Gastroesophageal sphincter (tissue), 4 donors: ENCODE data around the gene FIP1L1. TPM values are rescaled to one million over a fixed set of nuclear protein-coding genes. Genes with fewer than 3 reads are reported as not detected.
"Not testable (repeated sequence)": the region's sequence is repeated elsewhere in the genome, so short reads cannot be mapped to it uniquely, and the experiment has no call there.

Experiments
- ATAC-seq: fragments of 150-250 bp; one replicate; pipeline ENCODE4 v1.9.1; 2016; ENCODE audit warnings: mild to moderate bottlenecking, moderate library complexity
- H3K27ac ChIP-seq, 4 donors: fragments of 200-600 bp; sonication (generic) in 3 of 4; 1 replicate in 3 of 4; 2 replicates in 1 of 4; pipeline ENCODE4 v1.5.1; 2016 to 2019
- H3K27me3 ChIP-seq: fragments of 200-600 bp; sonication (generic); one replicate; pipeline ENCODE4 v1.5.1; 2019
- H3K36me3 ChIP-seq, 2 donors: fragments of 200-600 bp; sonication (generic); one replicate each; pipeline ENCODE4 v1.5.1; 2019; ENCODE audit warnings: control low read depth in 1 of 2
- H3K4me1 ChIP-seq, 3 donors: fragments of 200-600 bp; sonication (generic); 1 replicate in 2 of 3; 2 replicates in 1 of 3; pipeline ENCODE4 v1.5.1; 2016 to 2019; ENCODE audit warnings: control low read depth in 2 of 3
- H3K4me3 ChIP-seq, 2 donors: fragments of 200-600 bp; sonication (generic); one replicate each; pipeline ENCODE4 v1.5.1; 2019; ENCODE audit warnings: mild to moderate bottlenecking in 1 of 2, moderate library complexity in 1 of 2
- H3K9me3 ChIP-seq, 3 donors: fragments of 200-600 bp; sonication (generic); one replicate each; pipeline ENCODE4 v1.5.1; 2017 to 2019; ENCODE audit warnings: control low read depth in 2 of 3
- CTCF ChIP-seq, 4 experiments: fragments of 200-600 bp in 2 of 4; fragments of 450-650 bp in 2 of 4; sonication (generic) in 1 of 4; IDR thresholded peaks; one replicate each; pipeline ENCODE4 v1.5.1; 2017 to 2019; ENCODE audit warnings: antibody characterized with exemption in 4 of 4, mild to moderate bottlenecking in 2 of 4, moderate library complexity in 2 of 4
- EP300 ChIP-seq: sonication (generic); formaldehyde crosslinking; IDR thresholded peaks from one replicate; pipeline ENCODE4 v1.6.1; 2017; ENCODE audit warnings: antibody characterized with exemption, mild to moderate bottlenecking
- POLR2A ChIP-seq, 2 donors: fragments of 450-650 bp; IDR thresholded peaks; one replicate each; pipeline ENCODE4 v1.6.1; 2017; ENCODE audit warnings: antibody characterized with exemption in 2 of 2, mild to moderate bottlenecking in 2 of 2, moderate library complexity in 1 of 2
- POLR2AphosphoS5 ChIP-seq: sonication (generic); formaldehyde crosslinking; IDR thresholded peaks from one replicate; pipeline ENCODE4 v1.6.1; 2017; ENCODE audit warnings: antibody characterized with exemption
- WGBS, 2 donors: methylation state at CpG; one replicate each; pipeline ENCODE4 v1.1.5; 2018; ENCODE audit warnings: low coverage in 1 of 2; 5-methylcytosine and 5-hydroxymethylcytosine counted together
- total RNA-seq, 4 donors: library from RNA; depleted of rRNA; stranded (reverse); fragments of >200 nt; gene quantifications; one replicate each; pipeline ENCODE4 v1.1.0, GENCODE V29; 2016

Gene FIP1L1
- total RNA-seq, 4 donors from 2014 or later: 40.8 to 56.4 (median 43.8) TPM

DNA sequence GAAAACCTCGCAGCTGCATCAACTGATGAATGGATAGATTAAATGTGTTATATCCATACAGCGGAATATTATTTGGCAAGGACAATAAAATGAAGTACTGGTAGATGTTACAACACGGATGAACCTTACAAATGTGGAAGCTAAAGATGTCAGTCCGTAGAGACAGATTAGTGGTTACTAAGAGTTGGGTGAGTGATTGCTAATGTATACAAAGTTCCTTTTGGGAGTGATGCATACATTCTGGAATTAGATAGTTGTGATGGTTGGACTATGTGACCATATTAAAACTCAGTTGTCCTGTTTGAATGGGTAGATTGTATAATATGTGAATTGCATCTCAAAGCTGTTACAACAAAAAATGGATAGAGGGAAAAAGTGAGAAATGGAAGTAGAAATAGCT is 2.8 kb downstream of the FIP1L1 start:
- Histone ChIP-seq H3K4me3 (no peak overlapping the region), H3K4me1 (peaks cover 3 to 22% (median 5%) of the 10 kb centered on the region in 3 donors), H3K27me3 (no peaks in the 10 kb centered on the region), H3K9me3 (no peaks in the 10 kb centered on the region), H3K36me3 (peaks cover 0 to 36% of the 10 kb centered on the region in 2 donors), H3K27ac (no peak overlapping the region)
- no peak for TF ChIP-seq POLR2AphosphoS5
- TF ChIP-seq CTCF (IDR thresholded peaks at IDR 0.05): no peak
- no peak for TF ChIP-seq POLR2A (IDR thresholded peaks at IDR 0.05)
- no peak for TF ChIP-seq EP300
- ATAC-seq: no peak
- WGBS, 2 donors: 76 to 90% methylated on average over 3 to 4 of the region's 4 CpGs

GRCh38 chr4:53409479-53409878 is 32.0 kb downstream of the FIP1L1 start:
- H3K4me3 ChIP-seq, ATAC-seq, H3K9me3 ChIP-seq, H3K27me3 ChIP-seq, H3K4me1 ChIP-seq, H3K27ac ChIP-seq: not testable (repeated sequence)
- H3K36me3 ChIP-seq: peaks cover 0 to 15% of the 10 kb centered on the region in 2 donors
- 100% methylated on average over 1 to 5 of the region's 11 CpGs for WGBS, 2 donors

- no peak for TF ChIP-seq EP300
- no peak for TF ChIP-seq POLR2A (IDR thresholded peaks at IDR 0.05)
- no peak for TF ChIP-seq CTCF (IDR thresholded peaks at IDR 0.05)
- no peak for TF ChIP-seq POLR2AphosphoS5
- Histone ChIP-seq H3K36me3 (peaks cover 4 to 9% of the 10 kb centered on the region in 2 donors), H3K4me1 (no peaks in the 10 kb centered on the region), H3K27ac (no peak overlapping the region), H3K4me3 (no peak overlapping the region), H3K27me3 (no peaks in the 10 kb centered on the region), H3K9me3 (no peaks in the 10 kb centered on the region)
- WGBS, 2 donors: 89 to 94% methylated on average over 3 of the region's 3 CpGs
- ATAC-seq: no peak
These were observed 41.8 kb downstream of the FIP1L1 start for GRCh38 chr4:53419208-53419607.

GRCh38 chr4:53421791-53422190 is 44.4 kb downstream of the FIP1L1 start:
- H3K27ac ChIP-seq: no peak overlapping the region
- H3K27me3 ChIP-seq: no peaks in the 10 kb centered on the region
- H3K9me3 ChIP-seq: no peaks in the 10 kb centered on the region
- ATAC-seq: no peak
- H3K4me3 ChIP-seq: no peak overlapping the region
- peaks cover 4 to 13% of the 10 kb centered on the region in 2 donors for H3K36me3 ChIP-seq
- H3K4me1 ChIP-seq: no peaks in the 10 kb centered on the region
- TF ChIP-seq POLR2A (IDR thresholded peaks at IDR 0.05) (no peak), EP300 (no peak)
- 79 to 88% methylated on average over 2 of the region's 2 CpGs for WGBS, 2 donors

DNA sequence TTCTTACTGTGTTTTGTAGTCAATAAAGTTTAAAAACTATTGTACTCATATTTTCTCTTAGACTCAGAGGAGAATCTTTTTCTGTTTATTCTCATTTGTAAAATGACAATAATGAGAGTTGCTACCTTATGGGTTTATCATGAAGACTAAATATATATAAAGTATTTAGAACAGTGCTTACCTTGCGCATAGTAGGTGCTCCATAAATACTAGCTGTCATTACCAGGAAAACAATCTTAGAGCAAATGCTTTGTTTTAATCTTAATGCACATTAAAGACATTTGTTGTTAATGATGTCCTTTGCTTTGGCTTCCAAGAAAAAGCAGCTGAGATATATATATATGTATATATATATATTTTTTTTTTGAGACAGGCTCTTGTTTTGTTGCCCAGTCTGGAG is 44.9 kb downstream of the FIP1L1 start:
- Histone ChIP-seq H3K9me3 (no peaks in the 10 kb centered on the region), H3K4me3 (no peak overlapping the region), H3K4me1 (no peaks in the 10 kb centered on the region), H3K27ac (no peak overlapping the region), H3K27me3 (no peaks in the 10 kb centered on the region), H3K36me3 (peaks cover 4 to 19% of the 10 kb centered on the region in 2 donors)
- ATAC-seq: no peak
- 96% methylated on average over 1 of the region's 1 CpG; no CpG with 5 or more reads in 1 of the 2 donors for WGBS, 2 donors
- TF ChIP-seq POLR2A (IDR thresholded peaks at IDR 0.05): no peak
- no peak for TF ChIP-seq POLR2AphosphoS5
- TF ChIP-seq EP300: no peak
- TF ChIP-seq CTCF (IDR thresholded peaks at IDR 0.05): no peak

- Histone ChIP-seq H3K36me3 (peaks cover 3 to 36% of the 10 kb centered on the region in 2 donors), H3K9me3 (no peaks in the 10 kb centered on the region), H3K27ac (no peak overlapping the region), H3K4me3 (no peak overlapping the region), H3K4me1 (no peaks in the 10 kb centered on the region), H3K27me3 (no peaks in the 10 kb centered on the region)
- TF ChIP-seq CTCF (IDR thresholded peaks at IDR 0.05) (no peak), POLR2A (IDR thresholded peaks at IDR 0.05) (no peak), EP300 (no peak), POLR2AphosphoS5 (no peak)
- ATAC-seq: no peak
These were observed 46.8 kb downstream of the FIP1L1 start for GRCh38 chr4:53424280-53424679.
